PC-9 (cell line): ENCODE results near the gene MTCL3.

Experiments used
- BruUV-seq: library from RNA; stranded (reverse); fragments of 400-500 nt; replicated peaks from 2 replicates; lab custom pipeline; 2021; lab: Mats Ljungman, UMichigan
- CTCF ChIA-PET: fragments of 300-600 bp; sonication (Branson Sonifier 250); formaldehyde crosslinking; loops from one replicate; lab custom pipeline; 2022; ENCODE audit warnings: antibody characterized with exemption; lab: Charles Lee
- POLR2A ChIA-PET: fragments of 300-600 bp; sonication (Branson Sonifier 250); formaldehyde crosslinking; loops from one replicate; lab custom pipeline; 2022; ENCODE audit warnings: antibody characterized with exemption; ENCODE audit not compliant: unreplicated experiment; lab: Charles Lee
- DNase-seq, 2 experiments: peaks; one replicate each; pipeline versions ENCODE4 v3.0.0 to v3.0.0-alpha.2; 2015 to 2022; ENCODE audit warnings: mixed read lengths in 1 of 2
- H2AFZ ChIP-seq: fragments of 200-600 bp; sonication (generic); 2 replicates; pipeline ENCODE4 v1.8.1; 2017; ENCODE audit warnings: antibody characterized with exemption
- H3F3A ChIP-seq: fragments of 200-600 bp; sonication (generic); 2 replicates; pipeline ENCODE4 v1.8.1; 2017; ENCODE audit warnings: antibody characterized with exemption, mild to moderate bottlenecking, low read depth; ENCODE audit not compliant: insufficient read depth
- H3K27ac ChIP-seq: fragments of 200-600 bp; sonication (generic); 2 replicates; pipeline ENCODE4 v1.6.1; 2016; ENCODE audit warnings: mixed run types
- H3K27me3 ChIP-seq: fragments of 200-600 bp; sonication (generic); 2 replicates; pipeline ENCODE4 v1.6.1; 2016; ENCODE audit warnings: low read depth, mixed run types; ENCODE audit not compliant: insufficient read depth
- H3K36me3 ChIP-seq: fragments of 200-600 bp; sonication (generic); 2 replicates; pipeline ENCODE4 v1.6.1; 2016; ENCODE audit warnings: low read depth, mixed run types
- H3K4me1 ChIP-seq: fragments of 200-600 bp; sonication (generic); replicated peaks from 2 replicates; pipeline ENCODE4 v1.6.1; 2016; ENCODE audit warnings: mixed run types; ENCODE audit not compliant: insufficient read depth
- H3K4me2 ChIP-seq: fragments of 200-600 bp; sonication (generic); 2 replicates; pipeline ENCODE4 v1.6.1; 2017; ENCODE audit warnings: mixed run types
- H3K4me3 ChIP-seq: fragments of 200-600 bp; sonication (generic); 2 replicates; pipeline ENCODE4 v1.6.1; 2016; ENCODE audit warnings: mixed run types
- H3K79me2 ChIP-seq: fragments of 200-600 bp; sonication (generic); 2 replicates; pipeline ENCODE4 v1.6.1; 2017; ENCODE audit warnings: low read depth, mixed run types
- H3K9me2 ChIP-seq: fragments of 200-600 bp; sonication (generic); 2 replicates; pipeline ENCODE4 v1.8.1; 2017; ENCODE audit warnings: mild to moderate bottlenecking; ENCODE audit not compliant: insufficient read depth
- H3K9me3 ChIP-seq: fragments of 200-600 bp; sonication (generic); 2 replicates; pipeline ENCODE4 v1.8.1; 2016; ENCODE audit warnings: low read depth; ENCODE audit not compliant: insufficient read depth
- H4K20me1 ChIP-seq: fragments of 200-600 bp; sonication (generic); 2 replicates; pipeline ENCODE4 v1.8.1; 2017; ENCODE audit not compliant: insufficient read depth
- EZH2 ChIP-seq: fragments of 200-600 bp; sonication (generic); IDR thresholded peaks from 2 replicates; pipeline ENCODE4 v1.8.0; 2017; ENCODE audit warnings: antibody characterized with exemption, low read depth
- intact Hi-C: fragments of 100-400 bp; cut with micrococcal nuclease; formaldehyde crosslinking; loops from one replicate; pipeline ENCODE4 v1.10.0; 2022; ENCODE audit not compliant: unreplicated experiment
- TF ChIP-seq, protein P1 (sequence below): fragments of 200-600 bp; sonication (generic); conservative IDR thresholded peaks from 2 replicates; pipeline ENCODE4 v1.6.1; 2017; ENCODE audit warnings: mixed run types, antibody characterized with exemption, mild to moderate bottlenecking, moderate library complexity

The MTCL3 gene

GRCh38 chr6:127468936-127469335 lies 50.2 kb downstream of the MTCL3 start:
- intact Hi-C loops = loop anchor here (5.0 to 10.0 kb wide), 3 partner anchors 48 to 226 kb away; partner anchors contain the start of gene MTCL3
- no peaks in the 10 kb centered on the region for H3F3A ChIP-seq
- no peaks in the 10 kb centered on the region for H3K9me3 ChIP-seq
- no peak overlapping the region for H3K27ac ChIP-seq
- H2AFZ ChIP-seq = no peak overlapping the region
- no peaks in the 10 kb centered on the region for H3K79me2 ChIP-seq
- no peak overlapping the region for H3K4me2 ChIP-seq
- H4K20me1 ChIP-seq = no peaks in the 10 kb centered on the region
- no peak for DNase-seq
- H3K9me2 ChIP-seq = no peaks in the 10 kb centered on the region
- 0 out of 2 replicates have a peak, but pooled peaks cover 7% of the 10 kb centered on the region for H3K4me1 ChIP-seq
- TF ChIP-seq EZH2 = no peak
- TF ChIP-seq, protein P1, sequence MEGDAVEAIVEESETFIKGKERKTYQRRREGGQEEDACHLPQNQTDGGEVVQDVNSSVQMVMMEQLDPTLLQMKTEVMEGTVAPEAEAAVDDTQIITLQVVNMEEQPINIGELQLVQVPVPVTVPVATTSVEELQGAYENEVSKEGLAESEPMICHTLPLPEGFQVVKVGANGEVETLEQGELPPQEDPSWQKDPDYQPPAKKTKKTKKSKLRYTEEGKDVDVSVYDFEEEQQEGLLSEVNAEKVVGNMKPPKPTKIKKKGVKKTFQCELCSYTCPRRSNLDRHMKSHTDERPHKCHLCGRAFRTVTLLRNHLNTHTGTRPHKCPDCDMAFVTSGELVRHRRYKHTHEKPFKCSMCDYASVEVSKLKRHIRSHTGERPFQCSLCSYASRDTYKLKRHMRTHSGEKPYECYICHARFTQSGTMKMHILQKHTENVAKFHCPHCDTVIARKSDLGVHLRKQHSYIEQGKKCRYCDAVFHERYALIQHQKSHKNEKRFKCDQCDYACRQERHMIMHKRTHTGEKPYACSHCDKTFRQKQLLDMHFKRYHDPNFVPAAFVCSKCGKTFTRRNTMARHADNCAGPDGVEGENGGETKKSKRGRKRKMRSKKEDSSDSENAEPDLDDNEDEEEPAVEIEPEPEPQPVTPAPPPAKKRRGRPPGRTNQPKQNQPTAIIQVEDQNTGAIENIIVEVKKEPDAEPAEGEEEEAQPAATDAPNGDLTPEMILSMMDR = no peak
- POLR2A ChIA-PET = no interaction called here
- CTCF ChIA-PET = interaction anchor here (1.2 kb wide), 1 partner anchor 9 kb away, joined by 5 read pairs; no protein-coding TSS in a partner anchor
- H3K36me3 ChIP-seq = no peaks in the 10 kb centered on the region
- BruUV-seq = no TSS peak
- H3K27me3 ChIP-seq = no peaks in the 10 kb centered on the region
- H3K4me3 ChIP-seq = no peak overlapping the region

- POLR2A ChIA-PET = no interaction called here
- Histone ChIP-seq H3K9me3 (no peaks in the 10 kb centered on the region), H3K27me3 (no peaks in the 10 kb centered on the region), H2AFZ (no peak overlapping the region), H3F3A (no peaks in the 10 kb centered on the region), H3K36me3 (no peaks in the 10 kb centered on the region), H3K4me1 (0 out of 2 replicates have a peak, but pooled peaks cover under 1% of the 10 kb centered on the region), H4K20me1 (no peaks in the 10 kb centered on the region), H3K79me2 (no peaks in the 10 kb centered on the region), H3K27ac (no peak overlapping the region), H3K4me2 (no peak overlapping the region), H3K4me3 (no peak overlapping the region), H3K9me2 (no peaks in the 10 kb centered on the region)
- no TSS peak for BruUV-seq
- TF ChIP-seq, protein P1 = no peak
- TF ChIP-seq EZH2 = no peak
- intact Hi-C loops = loop anchor here (5.0 to 10.0 kb wide), 3 partner anchors 51 to 228 kb away; partner anchors contain the start of gene MTCL3
- no peak for DNase-seq
- CTCF ChIA-PET = interaction anchor here (1.0 to 1.1 kb wide), 3 partner anchors 72 to 167 kb away, joined by 3 to 9 read pairs (median 7); no protein-coding TSS in a partner anchor
These were observed 52.7 kb downstream of the MTCL3 start for GRCh38 chr6:127466416-127466815.

DNA sequence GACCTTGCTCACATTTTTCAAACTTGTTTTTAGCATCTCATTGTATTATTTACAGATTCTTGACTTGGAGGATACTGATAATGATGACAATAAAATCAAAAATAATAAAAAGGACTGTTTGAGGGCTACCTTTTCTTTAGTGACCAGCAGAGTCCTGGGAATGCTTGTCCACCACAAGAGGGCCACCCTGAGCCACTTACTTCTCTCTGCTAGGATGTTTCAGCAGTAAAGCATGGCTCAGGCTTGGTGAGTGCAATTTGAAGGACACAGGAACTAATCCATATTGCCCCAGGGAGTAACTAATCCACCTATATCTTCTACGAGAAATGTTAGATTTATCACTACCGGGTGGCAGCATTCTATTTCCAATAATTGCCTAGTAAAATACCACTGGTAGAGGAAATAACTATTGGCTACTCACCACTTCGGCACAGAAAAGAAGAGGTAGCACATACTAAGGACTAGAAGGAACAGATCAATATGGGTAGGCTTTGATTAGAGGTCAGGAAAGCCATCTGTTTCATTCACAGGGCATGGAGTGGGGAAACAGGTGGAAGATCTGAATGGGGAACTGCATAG lies 54.2 kb downstream of the MTCL3 start:
- no peaks in the 10 kb centered on the region for H3K9me3 ChIP-seq
- ChIA-PET CTCF (interaction anchor here (1.1 kb wide), 1 partner anchor 75 kb away, joined by 7 read pairs; no protein-coding TSS in a partner anchor), POLR2A (no interaction called here)
- no TSS peak for BruUV-seq
- H2AFZ ChIP-seq = no peak overlapping the region
- no peak overlapping the region for H3K27ac ChIP-seq
- no peaks in the 10 kb centered on the region for H3K9me2 ChIP-seq
- H3K4me3 ChIP-seq = no peak overlapping the region
- no peaks in the 10 kb centered on the region for H3K27me3 ChIP-seq
- no peaks in the 10 kb centered on the region for H3K4me1 ChIP-seq
- H3K4me2 ChIP-seq = no peak overlapping the region
- TF ChIP-seq EZH2 = no peak
- TF ChIP-seq, protein P1 = peak; percentile 96
- no peaks in the 10 kb centered on the region for H4K20me1 ChIP-seq
- H3F3A ChIP-seq = no peaks in the 10 kb centered on the region
- no peaks in the 10 kb centered on the region for H3K36me3 ChIP-seq
- DNase-seq = peak; percentile 55 to 59
- H3K79me2 ChIP-seq = no peaks in the 10 kb centered on the region
- intact Hi-C loops = loop anchor here (1.0 to 10.0 kb wide), 5 partner anchors 52 to 230 kb away; partner anchors contain the start of gene MTCL3
